ENCODE measurements around the gene BBS9.

Gene BBS9

DNA sequence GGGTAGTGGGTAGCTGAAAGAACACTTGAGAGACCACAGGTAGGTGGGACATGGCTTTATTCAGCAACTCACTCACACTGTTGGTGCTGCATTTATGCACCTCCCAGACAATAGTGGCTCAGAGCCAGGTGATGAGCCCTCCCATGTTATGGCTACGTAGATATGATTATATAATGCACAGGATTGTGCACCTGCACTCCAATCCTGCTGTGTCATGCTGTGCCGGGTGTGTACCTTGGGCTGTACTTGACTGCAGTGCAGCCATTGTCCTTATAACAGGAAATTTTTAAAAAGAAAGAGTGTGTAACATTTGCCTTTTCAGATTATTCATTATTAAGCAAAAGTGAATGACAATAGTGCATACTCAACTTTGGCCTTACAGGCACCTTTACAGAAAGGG is 409.8 kb downstream of the BBS9 start:
- TF ChIP-seq CTCF (conservative IDR thresholded peaks at IDR 0.05; ENCODE audit: control insufficient read depth, insufficient read depth, low read depth, low read length), result no peak
- DNase-seq (ENCODE audit: low read depth), result no peak
- no peak overlapping the region for H3K4me3 ChIP-seq (ENCODE audit: control insufficient read depth, low read depth, low read length)

- no peak for TF ChIP-seq CTCF (conservative IDR thresholded peaks at IDR 0.05; ENCODE audit: control insufficient read depth, insufficient read depth, low read depth, low read length)
- H3K4me3 ChIP-seq (ENCODE audit: control insufficient read depth, low read depth, low read length), result no peak overlapping the region
- no peak for DNase-seq (ENCODE audit: low read depth)
Measured at GRCh38 chr7:33539659-33540400, 410.5 kb downstream of the BBS9 start.

- DNase-seq (ENCODE audit: low read depth), result no peak
- H3K4me3 ChIP-seq (ENCODE audit: control insufficient read depth, low read depth, low read length), result no peak overlapping the region
- no peak for TF ChIP-seq CTCF (conservative IDR thresholded peaks at IDR 0.05; ENCODE audit: control insufficient read depth, insufficient read depth, low read depth, low read length)
Measured at GRCh38 chr7:33547880-33548279, 418.5 kb downstream of the BBS9 start.

DNA sequence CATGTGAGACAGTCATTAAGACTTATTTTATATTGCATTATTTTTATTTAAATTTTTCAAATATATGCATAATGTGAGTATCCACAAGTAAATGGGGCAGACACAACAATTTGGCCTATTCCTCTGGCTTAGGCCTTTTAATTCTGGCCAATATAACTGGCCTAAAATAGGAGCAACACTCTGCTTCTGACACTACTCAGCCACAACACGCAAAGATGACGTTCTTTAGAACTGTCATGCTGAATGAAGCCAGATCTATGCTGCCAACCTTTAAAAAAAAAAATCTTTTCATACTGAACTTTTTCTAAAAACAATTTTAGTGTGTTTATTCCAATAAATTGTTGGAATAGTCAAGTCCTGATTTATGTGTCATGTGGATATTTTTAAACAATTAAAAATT is 421.0 kb downstream of the BBS9 start:
- no peak for TF ChIP-seq CTCF (conservative IDR thresholded peaks at IDR 0.05; ENCODE audit: control insufficient read depth, insufficient read depth, low read depth, low read length)
- no peak overlapping the region for H3K4me3 ChIP-seq (ENCODE audit: control insufficient read depth, low read depth, low read length)

DNA sequence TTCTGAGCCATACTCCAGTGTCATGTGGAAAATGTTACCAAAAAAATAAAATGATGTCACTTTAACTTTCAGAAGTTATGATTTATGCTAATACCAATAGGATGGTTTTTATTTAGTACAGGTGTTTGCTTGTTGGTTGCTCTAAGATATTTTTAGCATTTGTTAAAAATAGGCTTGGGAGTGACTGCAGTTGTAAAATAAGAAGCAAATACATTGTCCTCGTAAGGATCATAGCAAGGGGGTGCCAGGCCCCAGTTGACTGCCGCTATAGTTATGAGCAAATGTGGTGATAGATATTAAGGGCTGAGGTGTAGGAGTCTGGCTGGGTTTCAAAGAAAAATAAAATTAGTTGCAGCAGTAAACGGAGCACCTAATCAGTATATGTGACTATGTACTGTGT is 421.6 kb downstream of the BBS9 start:
- no peak for TF ChIP-seq CTCF (conservative IDR thresholded peaks at IDR 0.05; ENCODE audit: control insufficient read depth, insufficient read depth, low read depth, low read length)
- no peak overlapping the region for H3K4me3 ChIP-seq (ENCODE audit: control insufficient read depth, low read depth, low read length)
- DNase-seq (ENCODE audit: low read depth), result no peak

More for the DNA sequence above, 421.0 kb downstream of the BBS9 start:
- DNase-seq (ENCODE audit: low read depth), result peak; percentile 7

DNA sequence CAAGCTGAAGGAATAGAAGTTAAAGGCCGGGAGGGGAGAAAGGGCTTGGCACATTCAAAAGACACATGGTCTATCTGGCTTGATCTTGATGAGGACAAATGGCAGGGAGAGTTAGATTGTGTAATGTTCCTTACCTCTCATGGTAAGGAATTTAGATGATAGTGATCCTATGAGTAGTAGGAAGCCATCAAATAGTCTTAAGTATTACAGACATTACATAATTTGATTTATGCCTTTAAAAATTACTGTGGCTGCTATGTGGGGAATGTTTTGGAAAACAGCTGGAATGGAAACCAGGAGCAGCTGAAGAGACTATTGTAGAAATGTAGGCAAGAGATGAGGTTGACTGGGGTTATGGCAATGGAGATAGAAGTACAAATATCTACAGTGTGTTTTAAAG is 424.7 kb downstream of the BBS9 start:
- no peak for TF ChIP-seq CTCF (conservative IDR thresholded peaks at IDR 0.05; ENCODE audit: control insufficient read depth, insufficient read depth, low read depth, low read length)
- H3K4me3 ChIP-seq (ENCODE audit: control insufficient read depth, low read depth, low read length), result no peak overlapping the region
- peak; percentile 18 for DNase-seq (ENCODE audit: low read depth)
